Fibroblast of lung (primary cell): Measurements from ENCODE around the gene LHCGR.

ENCODE experiments used
- EZH2 ChIP-seq: IDR thresholded peaks from 2 replicates; pipeline ENCODE4 v1.5.1; 2012; ENCODE audit warnings: low read length, control low read depth, mild to moderate bottlenecking; ENCODE audit errors: missing control alignments
- TF ChIP-seq, protein P1 (sequence below), 2 donors: IDR thresholded peaks in 1 of 2; conservative IDR thresholded peaks in 1 of 2; 1 replicate in 1 of 2; 2 replicates in 1 of 2; pipeline ENCODE4 v1.5.1; 2011 to 2012; ENCODE audit warnings: low read length in 2 of 2, control low read depth in 1 of 2, inconsistent platforms in 1 of 2, low read depth in 1 of 2, mild to moderate bottlenecking in 1 of 2

DNA sequence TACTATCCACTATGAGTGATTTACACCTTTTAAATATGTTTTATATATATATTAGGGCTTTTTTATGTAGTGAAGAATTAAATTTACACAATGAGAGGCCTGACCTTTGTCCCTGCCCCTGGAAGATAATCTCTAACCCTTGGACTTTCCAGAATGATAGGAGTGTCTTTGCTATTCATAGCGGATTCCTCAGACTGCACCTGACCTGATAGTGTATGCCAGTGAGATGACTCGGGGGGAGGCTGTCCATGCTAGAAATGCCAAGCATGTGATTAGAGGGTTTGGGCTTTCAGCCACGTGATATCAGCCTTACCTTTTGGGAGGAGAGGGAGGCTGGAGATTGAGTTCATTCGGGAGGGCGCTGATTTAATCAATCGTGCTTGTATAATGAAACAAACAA, 44.1 kb upstream of the LHCGR start:
- TF ChIP-seq, protein P1, sequence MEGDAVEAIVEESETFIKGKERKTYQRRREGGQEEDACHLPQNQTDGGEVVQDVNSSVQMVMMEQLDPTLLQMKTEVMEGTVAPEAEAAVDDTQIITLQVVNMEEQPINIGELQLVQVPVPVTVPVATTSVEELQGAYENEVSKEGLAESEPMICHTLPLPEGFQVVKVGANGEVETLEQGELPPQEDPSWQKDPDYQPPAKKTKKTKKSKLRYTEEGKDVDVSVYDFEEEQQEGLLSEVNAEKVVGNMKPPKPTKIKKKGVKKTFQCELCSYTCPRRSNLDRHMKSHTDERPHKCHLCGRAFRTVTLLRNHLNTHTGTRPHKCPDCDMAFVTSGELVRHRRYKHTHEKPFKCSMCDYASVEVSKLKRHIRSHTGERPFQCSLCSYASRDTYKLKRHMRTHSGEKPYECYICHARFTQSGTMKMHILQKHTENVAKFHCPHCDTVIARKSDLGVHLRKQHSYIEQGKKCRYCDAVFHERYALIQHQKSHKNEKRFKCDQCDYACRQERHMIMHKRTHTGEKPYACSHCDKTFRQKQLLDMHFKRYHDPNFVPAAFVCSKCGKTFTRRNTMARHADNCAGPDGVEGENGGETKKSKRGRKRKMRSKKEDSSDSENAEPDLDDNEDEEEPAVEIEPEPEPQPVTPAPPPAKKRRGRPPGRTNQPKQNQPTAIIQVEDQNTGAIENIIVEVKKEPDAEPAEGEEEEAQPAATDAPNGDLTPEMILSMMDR (conservative IDR thresholded peaks at IDR 0.05 in 1 of 2, IDR thresholded peaks at IDR 0.05 in 1 of 2; ENCODE audit: low read depth in 1 of 2, low read length in 2 of 2), result no peak
- TF ChIP-seq EZH2, result no peak
